ENCODE results near the gene ATP5PB.

DNA sequence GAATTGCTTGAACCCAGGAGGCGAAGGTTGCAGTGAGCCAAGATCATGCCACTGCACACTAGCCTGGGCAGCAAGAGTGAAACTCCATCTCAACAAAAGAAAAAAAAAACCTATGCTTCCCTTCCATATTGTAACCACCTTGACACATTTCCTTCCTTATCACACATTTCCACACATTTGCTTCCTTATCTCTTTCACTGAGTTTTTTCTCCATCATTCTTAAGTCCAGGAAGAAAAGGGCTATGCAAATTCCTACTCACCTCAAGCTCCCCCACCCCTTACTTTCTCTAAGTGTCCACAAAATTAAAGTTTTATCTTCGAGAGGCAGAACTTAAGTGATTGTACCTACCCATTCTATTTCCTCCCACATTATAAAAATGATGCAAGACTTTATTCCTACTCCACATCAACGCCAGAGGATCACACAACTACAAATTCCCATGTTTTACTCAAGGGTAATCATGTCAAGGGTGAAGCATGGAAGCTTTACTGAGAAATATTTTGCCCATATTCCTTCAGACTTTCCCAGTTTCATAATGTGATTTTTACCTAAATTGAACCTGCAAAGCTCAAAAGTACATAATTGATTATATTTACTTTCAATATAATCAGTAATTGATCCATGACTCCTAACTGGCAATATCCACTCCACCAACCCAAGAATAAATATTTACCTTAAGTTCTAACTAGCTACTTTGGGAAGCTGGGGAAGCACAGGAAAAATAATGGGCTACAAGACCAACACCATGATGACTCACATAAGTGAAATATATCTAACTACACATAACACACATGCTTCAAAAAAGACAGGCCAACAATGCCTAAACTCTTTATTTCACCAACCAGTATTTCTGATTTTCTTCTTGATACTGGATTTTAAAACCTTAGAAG, 9.6 kb upstream of the ATP5PB start:
- TF ChIP-seq CTCF (IDR thresholded peaks at IDR 0.05): no peak
- no peak for TF ChIP-seq POLR2A (IDR thresholded peaks at IDR 0.05)

Data from right lobe of liver (tissue), 4 donors.